ENCODE results near the gene RRP1B.
A peak's percentile ranks its signal among the peaks of the same experiment; 100 is the strongest.

The RRP1B gene

DNA sequence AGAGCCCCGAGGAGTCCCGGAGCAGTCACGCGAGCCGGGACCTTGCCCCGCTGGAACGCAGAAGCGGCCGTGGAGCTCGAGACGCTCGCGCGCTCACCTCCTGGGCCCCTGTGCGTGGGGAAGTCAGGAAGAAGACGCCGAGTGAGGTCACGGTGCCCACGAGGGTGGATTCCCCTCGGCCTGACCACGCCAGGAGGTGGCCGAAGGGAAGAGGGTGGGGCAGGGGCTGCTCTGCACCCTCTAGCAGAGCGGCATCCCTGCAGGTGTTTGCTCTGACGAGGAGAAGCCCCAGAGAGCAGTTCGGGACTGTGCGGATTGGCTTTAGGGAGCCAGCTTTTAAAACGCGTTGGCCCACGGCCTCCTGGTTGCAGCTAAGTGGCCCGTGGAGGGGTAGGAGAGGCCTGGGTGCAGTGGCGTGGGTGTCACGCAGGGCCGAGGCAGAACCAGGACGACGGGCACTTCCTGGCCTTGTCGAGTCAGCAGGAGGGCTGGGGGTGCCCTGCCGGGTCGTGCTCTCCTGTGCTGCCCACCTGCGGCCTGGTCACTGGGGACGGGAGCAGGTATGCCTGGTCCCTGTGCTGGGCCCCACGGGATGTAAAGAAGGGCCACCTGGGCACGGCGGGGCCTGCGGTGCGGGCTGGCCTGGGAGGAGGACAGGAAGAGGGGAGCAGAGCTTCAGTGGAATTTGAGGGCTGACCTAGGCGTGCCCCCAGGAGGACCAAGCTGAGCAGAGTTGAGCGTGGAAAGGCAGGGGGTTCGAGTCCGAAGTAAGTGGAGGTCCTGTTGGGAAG, 60.6 kb downstream of the RRP1B start:
- no peak for TF ChIP-seq CTCF (conservative IDR thresholded peaks at IDR 0.05; ENCODE audit: low read depth, low read length)
- DNase-seq (ENCODE audit: low read depth): no peak
- H3K4me3 ChIP-seq (ENCODE audit: low read depth, low read length): peak overlapping the region; percentile 92

GRCh38 chr21:43720539-43721166, 61.3 kb downstream of the RRP1B start:
- TF ChIP-seq CTCF (conservative IDR thresholded peaks at IDR 0.05; ENCODE audit: low read depth, low read length): no peak

DNA sequence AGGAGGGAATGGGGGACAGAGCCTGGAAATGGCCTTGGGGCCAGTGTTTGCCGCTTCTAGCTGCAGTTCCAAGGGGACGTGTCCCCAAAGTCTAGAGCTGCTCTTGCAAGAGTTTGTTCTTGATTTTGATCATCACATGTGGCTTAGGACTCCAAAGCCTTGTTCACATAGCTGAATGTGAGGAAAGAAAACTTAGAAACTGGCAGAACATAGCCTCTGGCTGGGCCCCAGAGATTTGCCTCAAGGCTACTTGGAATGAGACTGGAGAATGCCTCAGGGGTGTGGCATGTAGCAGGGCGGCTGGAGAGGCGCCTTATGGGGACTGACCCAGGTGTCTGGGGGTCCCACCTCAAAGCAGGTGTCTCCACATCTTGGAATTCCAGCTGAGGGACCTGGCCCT, 61.8 kb downstream of the RRP1B start:
- no peak for DNase-seq (ENCODE audit: low read depth)
- no peak for TF ChIP-seq CTCF (conservative IDR thresholded peaks at IDR 0.05; ENCODE audit: low read depth, low read length)
- peak overlapping the region; percentile 92 for H3K4me3 ChIP-seq (ENCODE audit: low read depth, low read length)

More at GRCh38 chr21:43720539-43721166, 61.3 kb downstream of the RRP1B start:
- H3K4me3 ChIP-seq (ENCODE audit: low read depth, low read length): peak overlapping the region; percentile 92
- no peak for DNase-seq (ENCODE audit: low read depth)

DNA sequence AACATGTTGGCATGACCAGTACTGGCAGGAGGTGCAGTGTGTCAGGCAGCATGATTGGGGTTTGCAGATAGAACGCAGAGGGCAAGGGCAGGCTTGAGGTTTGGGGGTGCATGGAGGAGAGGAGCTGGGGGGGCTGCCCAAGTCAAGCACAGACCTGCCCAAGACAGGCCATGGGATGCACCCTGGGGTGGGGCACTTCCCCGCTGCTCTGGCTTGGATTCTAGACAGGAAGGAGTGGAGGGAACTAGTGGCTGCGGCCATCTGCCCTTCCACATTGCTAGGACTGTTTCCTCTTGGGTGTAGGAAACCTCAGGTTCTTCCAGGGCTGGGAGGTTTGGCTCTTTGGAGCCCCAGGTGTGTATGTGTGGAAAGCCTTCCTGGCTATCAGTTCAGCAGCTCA, 62.6 kb downstream of the RRP1B start:
- no peak overlapping the region for H3K4me3 ChIP-seq (ENCODE audit: low read depth, low read length)
- no peak for DNase-seq (ENCODE audit: low read depth)

GRCh38 chr21:43723648-43724047, 64.3 kb downstream of the RRP1B start:
- TF ChIP-seq CTCF (conservative IDR thresholded peaks at IDR 0.05; ENCODE audit: low read depth, low read length): no peak
- DNase-seq (ENCODE audit: low read depth): no peak
- no peak overlapping the region for H3K4me3 ChIP-seq (ENCODE audit: low read depth, low read length)

More for the DNA sequence above, 62.6 kb downstream of the RRP1B start:
- TF ChIP-seq CTCF (conservative IDR thresholded peaks at IDR 0.05; ENCODE audit: low read depth, low read length): no peak

GRCh38 chr21:43726686-43727518, 67.5 kb downstream of the RRP1B start:
- H3K4me3 ChIP-seq (ENCODE audit: low read depth, low read length): no peak overlapping the region
- DNase-seq (ENCODE audit: low read depth): no peak
- no peak for TF ChIP-seq CTCF (conservative IDR thresholded peaks at IDR 0.05; ENCODE audit: low read depth, low read length)

All from choroid plexus epithelial cell (primary cell).